WTC11 (cell line): ENCODE measurements around the gene TSEN15.

ENCODE experiments used
- CREB1 ChIP-seq: sonication (generic); formaldehyde crosslinking; IDR thresholded peaks from 2 replicates; pipeline ENCODE4 v1.8.0; 2023; ENCODE audit warnings: mild to moderate bottlenecking, missing genetic modification reagents
- ELF4 ChIP-seq: sonication (generic); formaldehyde crosslinking; IDR thresholded peaks from 2 replicates; pipeline ENCODE4 v1.8.1; 2022; ENCODE audit warnings: low read depth, mild to moderate bottlenecking, moderate library complexity, missing genetic modification reagents
- NFYB ChIP-seq: sonication (generic); formaldehyde crosslinking; conservative IDR thresholded peaks from 2 replicates; pipeline ENCODE4 v1.8.0; 2022; ENCODE audit warnings: low read depth, missing genetic modification reagents
- NR2C2 ChIP-seq: sonication (generic); formaldehyde crosslinking; IDR thresholded peaks from 2 replicates; pipeline ENCODE4 v1.8.0; 2022; ENCODE audit warnings: mild to moderate bottlenecking, missing genetic modification reagents
- RELA ChIP-seq: sonication (generic); formaldehyde crosslinking; IDR thresholded peaks from 2 replicates; pipeline ENCODE4 v1.8.1; 2022; ENCODE audit warnings: missing genetic modification reagents, mild to moderate bottlenecking, borderline replicate concordance
- TEAD4 ChIP-seq: sonication (generic); formaldehyde crosslinking; IDR thresholded peaks from 2 replicates; pipeline ENCODE4 v1.8.0; 2022; ENCODE audit warnings: mild to moderate bottlenecking, missing genetic modification reagents
- ZNF138 ChIP-seq: sonication (generic); formaldehyde crosslinking; conservative IDR thresholded peaks from 2 replicates; pipeline ENCODE4 v1.8.1; 2022; ENCODE audit warnings: mild to moderate bottlenecking, moderate library complexity, missing genetic modification reagents
- TF ChIP-seq, protein P1 (sequence below): fragments of 200-600 bp; IDR thresholded peaks from 2 replicates; pipeline ENCODE4 v1.8.0; 2022; ENCODE audit warnings: antibody characterized with exemption

DNA sequence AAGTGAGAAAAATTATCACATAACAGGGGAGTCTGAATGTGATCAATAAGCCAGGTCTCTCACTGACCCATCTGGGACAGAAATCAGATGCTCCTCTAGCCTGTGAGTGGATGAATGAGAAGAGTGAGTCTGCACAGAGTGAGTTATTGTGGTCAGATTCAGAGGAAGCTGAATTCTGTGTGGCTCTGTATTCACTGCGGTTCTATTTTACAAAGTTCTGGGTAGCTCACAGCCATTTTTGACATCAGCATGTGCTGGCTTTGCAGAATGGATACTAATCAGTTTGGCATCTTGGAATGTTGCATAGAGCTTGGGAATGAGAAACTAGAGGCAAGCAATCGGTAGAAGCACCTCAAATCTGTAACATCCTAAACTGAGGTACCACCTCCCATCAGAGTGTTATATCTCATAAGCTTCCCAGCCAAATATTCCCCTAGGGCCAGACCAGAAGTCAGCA, 17.8 kb upstream of the TSEN15 start:
- no peak for TF ChIP-seq CREB1 (CRISPR knock-in tag)
- TF ChIP-seq, protein P1, sequence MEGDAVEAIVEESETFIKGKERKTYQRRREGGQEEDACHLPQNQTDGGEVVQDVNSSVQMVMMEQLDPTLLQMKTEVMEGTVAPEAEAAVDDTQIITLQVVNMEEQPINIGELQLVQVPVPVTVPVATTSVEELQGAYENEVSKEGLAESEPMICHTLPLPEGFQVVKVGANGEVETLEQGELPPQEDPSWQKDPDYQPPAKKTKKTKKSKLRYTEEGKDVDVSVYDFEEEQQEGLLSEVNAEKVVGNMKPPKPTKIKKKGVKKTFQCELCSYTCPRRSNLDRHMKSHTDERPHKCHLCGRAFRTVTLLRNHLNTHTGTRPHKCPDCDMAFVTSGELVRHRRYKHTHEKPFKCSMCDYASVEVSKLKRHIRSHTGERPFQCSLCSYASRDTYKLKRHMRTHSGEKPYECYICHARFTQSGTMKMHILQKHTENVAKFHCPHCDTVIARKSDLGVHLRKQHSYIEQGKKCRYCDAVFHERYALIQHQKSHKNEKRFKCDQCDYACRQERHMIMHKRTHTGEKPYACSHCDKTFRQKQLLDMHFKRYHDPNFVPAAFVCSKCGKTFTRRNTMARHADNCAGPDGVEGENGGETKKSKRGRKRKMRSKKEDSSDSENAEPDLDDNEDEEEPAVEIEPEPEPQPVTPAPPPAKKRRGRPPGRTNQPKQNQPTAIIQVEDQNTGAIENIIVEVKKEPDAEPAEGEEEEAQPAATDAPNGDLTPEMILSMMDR = no peak
- no peak for TF ChIP-seq ZNF138 (CRISPR knock-in tag)
- no peak for TF ChIP-seq NR2C2 (CRISPR knock-in tag)
- no peak for TF ChIP-seq RELA (CRISPR knock-in tag)
- no peak for TF ChIP-seq TEAD4 (CRISPR knock-in tag)
- TF ChIP-seq NFYB (CRISPR knock-in tag) = no peak
- TF ChIP-seq ELF4 (CRISPR knock-in tag) = no peak
